ENCODE data around the gene TTLL6. TPM values are rescaled to one million over a fixed set of nuclear protein-coding genes. Genes with fewer than 3 reads are reported as not detected.

Gene TTLL6
- total RNA-seq, 4 donors from 2014 or later: 0.34 to 1.2 (median 0.89) TPM

DNA sequence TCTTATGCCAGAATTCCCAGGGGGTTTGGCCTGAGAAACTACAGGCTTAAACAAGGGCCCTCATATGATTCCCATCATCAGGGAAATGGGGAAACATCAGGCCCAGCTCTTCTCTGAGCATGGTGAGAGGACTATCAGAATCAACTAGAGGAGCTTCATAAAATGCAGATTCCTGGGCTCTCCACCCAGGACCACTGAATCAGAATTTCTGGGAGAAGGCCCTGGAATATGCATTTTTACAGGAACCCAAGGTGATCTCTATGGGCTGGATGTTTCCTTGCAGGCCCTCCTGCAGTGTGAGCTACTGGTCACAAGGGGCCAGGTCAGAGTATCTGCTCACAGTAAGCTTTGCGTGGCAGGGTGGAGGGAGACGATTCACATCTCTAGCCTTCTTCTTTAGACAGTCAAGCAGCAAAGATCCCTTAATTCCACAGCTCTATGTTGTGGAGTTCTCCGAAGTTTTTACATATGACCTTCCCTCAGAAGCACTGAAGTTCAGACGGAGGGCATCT is 49.7 kb downstream of the TTLL6 start:
- Histone ChIP-seq H3K27me3 (no peaks in the 10 kb centered on the region), H3K4me1 (no peaks in the 10 kb centered on the region), H3K27ac (no peak overlapping the region), H3K36me3 (no peaks in the 10 kb centered on the region), H3K4me3 (replicated peaks in 1 of 3) (no peak overlapping the region), H3K9me3 (no peaks in the 10 kb centered on the region)
- 78 to 82% methylated on average over 4 of the region's 4 CpGs for WGBS, 2 donors
- intact Hi-C loops (cut with DNase I): no loop called here
- no peak for DNase-seq
- TF ChIP-seq POLR2A (IDR thresholded peaks at IDR 0.05): no peak
- TF ChIP-seq, protein P1, sequence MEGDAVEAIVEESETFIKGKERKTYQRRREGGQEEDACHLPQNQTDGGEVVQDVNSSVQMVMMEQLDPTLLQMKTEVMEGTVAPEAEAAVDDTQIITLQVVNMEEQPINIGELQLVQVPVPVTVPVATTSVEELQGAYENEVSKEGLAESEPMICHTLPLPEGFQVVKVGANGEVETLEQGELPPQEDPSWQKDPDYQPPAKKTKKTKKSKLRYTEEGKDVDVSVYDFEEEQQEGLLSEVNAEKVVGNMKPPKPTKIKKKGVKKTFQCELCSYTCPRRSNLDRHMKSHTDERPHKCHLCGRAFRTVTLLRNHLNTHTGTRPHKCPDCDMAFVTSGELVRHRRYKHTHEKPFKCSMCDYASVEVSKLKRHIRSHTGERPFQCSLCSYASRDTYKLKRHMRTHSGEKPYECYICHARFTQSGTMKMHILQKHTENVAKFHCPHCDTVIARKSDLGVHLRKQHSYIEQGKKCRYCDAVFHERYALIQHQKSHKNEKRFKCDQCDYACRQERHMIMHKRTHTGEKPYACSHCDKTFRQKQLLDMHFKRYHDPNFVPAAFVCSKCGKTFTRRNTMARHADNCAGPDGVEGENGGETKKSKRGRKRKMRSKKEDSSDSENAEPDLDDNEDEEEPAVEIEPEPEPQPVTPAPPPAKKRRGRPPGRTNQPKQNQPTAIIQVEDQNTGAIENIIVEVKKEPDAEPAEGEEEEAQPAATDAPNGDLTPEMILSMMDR (IDR thresholded peaks at IDR 0.05): no peak

DNA sequence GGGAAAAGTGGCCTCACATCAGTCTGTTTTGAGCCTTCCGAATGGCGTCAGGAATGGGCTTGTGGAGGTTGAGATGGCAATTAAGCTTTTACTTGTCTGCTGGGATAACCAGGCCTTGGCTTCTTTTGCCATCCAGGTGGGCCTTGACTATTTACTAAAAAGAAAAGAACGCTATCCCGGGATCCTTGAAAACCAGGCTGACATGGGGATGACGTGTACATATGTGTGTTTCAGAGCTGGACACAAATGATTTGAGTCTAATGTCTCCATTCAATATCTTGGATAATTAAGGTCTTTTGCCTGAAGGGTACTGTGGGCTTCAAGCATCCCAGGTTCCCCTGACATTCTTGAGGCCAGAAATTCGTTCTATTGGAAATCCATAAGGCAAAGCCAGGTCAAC is 55.9 kb downstream of the TTLL6 start:
- DNase-seq: no peak

GRCh38 chr17:48760411-48760810 is 56.6 kb downstream of the TTLL6 start:
- no peak overlapping the region for H3K4me3 ChIP-seq (replicated peaks in 1 of 3)
- intact Hi-C loops (cut with DNase I): no loop called here
- H3K27me3 ChIP-seq: peaks cover 11% of the 10 kb centered on the region
- H3K4me1 ChIP-seq: no peaks in the 10 kb centered on the region
- H3K36me3 ChIP-seq: no peaks in the 10 kb centered on the region
- H3K27ac ChIP-seq: no peak overlapping the region
- no peak for TF ChIP-seq POLR2A (IDR thresholded peaks at IDR 0.05)
- TF ChIP-seq, protein P1 (IDR thresholded peaks at IDR 0.05): no peak
- no peak for DNase-seq
- no peaks in the 10 kb centered on the region for H3K9me3 ChIP-seq
- 30 to 44% methylated on average over 4 of the region's 4 CpGs for WGBS, 2 donors

More for the DNA sequence above, 55.9 kb downstream of the TTLL6 start:
- no peak for TF ChIP-seq POLR2A (IDR thresholded peaks at IDR 0.05)
- TF ChIP-seq, protein P1 (IDR thresholded peaks at IDR 0.05): no peak
- intact Hi-C loops (cut with DNase I): no loop called here
- Histone ChIP-seq H3K4me3 (replicated peaks in 1 of 3) (no peak overlapping the region), H3K9me3 (no peaks in the 10 kb centered on the region), H3K36me3 (no peaks in the 10 kb centered on the region), H3K4me1 (no peaks in the 10 kb centered on the region), H3K27me3 (peaks cover 7% of the 10 kb centered on the region), H3K27ac (no peak overlapping the region)
- 75 to 81% methylated on average over 6 of the region's 6 CpGs for WGBS, 2 donors

- H3K36me3 ChIP-seq: no peaks in the 10 kb centered on the region
- intact Hi-C loops (cut with DNase I): no loop called here
- H3K27me3 ChIP-seq: peaks cover 23% of the 10 kb centered on the region
- H3K9me3 ChIP-seq: no peaks in the 10 kb centered on the region
- no peaks in the 10 kb centered on the region for H3K4me1 ChIP-seq
- TF ChIP-seq, protein P1 (IDR thresholded peaks at IDR 0.05): no peak
- TF ChIP-seq POLR2A (IDR thresholded peaks at IDR 0.05): no peak
- no peak overlapping the region for H3K27ac ChIP-seq
- H3K4me3 ChIP-seq (replicated peaks in 1 of 3): no peak overlapping the region
- no peak for DNase-seq
Measured at GRCh38 chr17:48759288-48759687, 57.7 kb downstream of the TTLL6 start.

DNA sequence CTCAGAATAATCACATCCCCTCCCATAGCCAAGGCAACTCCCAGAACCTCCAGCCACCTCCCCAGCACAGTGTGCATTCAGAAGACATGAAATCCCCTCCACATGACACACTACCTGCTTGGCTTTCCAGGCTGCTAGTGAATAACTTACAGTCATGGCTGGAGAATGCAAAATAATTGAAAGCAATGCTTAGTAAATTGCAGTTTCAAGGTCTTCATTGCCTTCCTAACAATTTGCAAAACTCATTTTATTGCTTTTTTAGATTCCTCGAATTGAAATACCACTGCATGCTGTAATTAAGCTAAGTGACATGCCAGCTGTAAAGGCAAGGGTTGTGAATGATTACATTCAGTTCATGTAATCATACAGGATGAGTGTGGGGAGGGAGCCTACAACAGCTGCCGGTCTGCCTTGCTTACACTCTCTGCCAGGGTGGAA is 59.5 kb downstream of the TTLL6 start:
- no peaks in the 10 kb centered on the region for H3K4me1 ChIP-seq
- TF ChIP-seq POLR2A (IDR thresholded peaks at IDR 0.05): no peak
- TF ChIP-seq, protein P1 (IDR thresholded peaks at IDR 0.05): no peak
- H3K4me3 ChIP-seq (replicated peaks in 1 of 3): no peak overlapping the region
- H3K36me3 ChIP-seq: no peaks in the 10 kb centered on the region
- intact Hi-C loops (cut with DNase I): no loop called here
- no peak overlapping the region for H3K27ac ChIP-seq
- 51 to 72% methylated on average over 2 of the region's 2 CpGs for WGBS, 2 donors
- H3K27me3 ChIP-seq: peaks cover 37% of the 10 kb centered on the region
- H3K9me3 ChIP-seq: no peaks in the 10 kb centered on the region
- DNase-seq: no peak

Data from thyroid gland (tissue), 4 donors.